Embryonic facial prominence (tissue), 1 donor: ENCODE data around the gene ABHD14A.
"Not testable (repeated sequence)": the region's sequence is repeated elsewhere in the genome, so short reads cannot be mapped to it uniquely, and the experiment has no call there.

Experiments used
- DNase-seq: peaks from one replicate; pipeline ENCODE4 v3.0.0-alpha.2; 2016; ENCODE audit errors: extremely low spot score

Gene ABHD14A

GRCh38 chr3:51974277-51974962 lies 444 bp upstream of the ABHD14A start:
- no peak for DNase-seq

GRCh38 chr3:51975852-51976549 lies 1.1 kb downstream of the ABHD14A start:
- DNase-seq, result no peak

DNA sequence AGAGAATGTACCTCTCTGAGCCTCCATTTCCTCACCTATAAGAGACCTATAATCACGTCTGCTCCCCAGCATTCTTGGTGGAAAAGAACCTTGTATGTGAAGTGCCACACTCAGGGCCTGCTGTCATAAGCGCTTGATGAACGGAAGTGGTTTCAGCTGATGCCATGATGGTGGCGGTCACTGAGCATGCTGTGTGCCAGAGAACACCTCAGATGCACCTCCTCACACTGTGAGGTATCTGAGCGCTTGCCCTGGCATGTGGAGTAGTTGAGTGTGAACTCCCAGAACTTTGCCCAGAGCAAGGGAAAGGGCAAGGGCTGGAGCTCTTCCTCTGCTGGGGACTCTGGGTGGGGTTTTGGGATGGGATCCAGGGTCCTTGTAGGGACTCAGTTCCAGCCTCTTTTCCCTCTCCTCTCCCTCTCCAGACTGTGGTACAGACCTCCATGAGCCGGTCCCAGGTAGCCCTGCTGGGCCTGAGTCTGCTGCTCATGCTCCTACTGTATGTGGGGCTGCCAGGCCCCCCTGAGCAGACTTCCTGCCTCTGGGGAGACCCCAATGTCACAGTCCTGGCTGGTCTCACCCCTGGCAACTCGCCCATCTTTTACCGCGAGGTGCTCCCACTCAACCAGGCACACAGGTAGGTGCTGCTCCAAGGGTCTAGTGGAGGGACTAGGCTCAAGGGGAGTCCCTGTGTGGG lies 2.7 kb downstream of the ABHD14A start:
- DNase-seq, result no peak

- DNase-seq, result no peak
Measured at GRCh38 chr3:51978143-51978502, 3.3 kb downstream of the ABHD14A start.

- DNase-seq, result no peak
Measured at GRCh38 chr3:51980253-51980652, 5.4 kb downstream of the ABHD14A start.

DNA sequence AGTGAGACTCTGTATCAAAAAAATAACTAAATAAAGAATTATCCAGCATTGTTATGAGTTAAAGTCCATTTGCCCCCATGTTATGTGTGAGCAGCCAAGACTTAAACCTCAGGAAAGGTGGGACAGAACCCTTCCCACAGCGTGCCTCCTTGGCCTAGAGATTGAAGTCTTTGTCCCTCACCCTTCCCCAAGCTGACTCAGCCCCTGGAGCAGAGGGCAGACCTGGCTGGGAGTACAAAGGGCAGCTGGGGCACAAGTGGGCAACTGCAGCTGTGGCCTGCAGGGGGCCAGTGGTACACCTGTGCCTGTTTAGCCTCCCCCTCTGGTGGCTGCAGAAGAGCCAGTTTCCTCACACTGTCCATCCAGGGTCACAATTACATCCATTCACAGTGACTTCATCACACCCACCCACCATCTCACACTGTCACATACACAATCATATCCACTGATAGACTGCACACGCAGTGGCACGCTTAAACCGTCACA lies 7.5 kb downstream of the ABHD14A start:
- no peak for DNase-seq

DNA sequence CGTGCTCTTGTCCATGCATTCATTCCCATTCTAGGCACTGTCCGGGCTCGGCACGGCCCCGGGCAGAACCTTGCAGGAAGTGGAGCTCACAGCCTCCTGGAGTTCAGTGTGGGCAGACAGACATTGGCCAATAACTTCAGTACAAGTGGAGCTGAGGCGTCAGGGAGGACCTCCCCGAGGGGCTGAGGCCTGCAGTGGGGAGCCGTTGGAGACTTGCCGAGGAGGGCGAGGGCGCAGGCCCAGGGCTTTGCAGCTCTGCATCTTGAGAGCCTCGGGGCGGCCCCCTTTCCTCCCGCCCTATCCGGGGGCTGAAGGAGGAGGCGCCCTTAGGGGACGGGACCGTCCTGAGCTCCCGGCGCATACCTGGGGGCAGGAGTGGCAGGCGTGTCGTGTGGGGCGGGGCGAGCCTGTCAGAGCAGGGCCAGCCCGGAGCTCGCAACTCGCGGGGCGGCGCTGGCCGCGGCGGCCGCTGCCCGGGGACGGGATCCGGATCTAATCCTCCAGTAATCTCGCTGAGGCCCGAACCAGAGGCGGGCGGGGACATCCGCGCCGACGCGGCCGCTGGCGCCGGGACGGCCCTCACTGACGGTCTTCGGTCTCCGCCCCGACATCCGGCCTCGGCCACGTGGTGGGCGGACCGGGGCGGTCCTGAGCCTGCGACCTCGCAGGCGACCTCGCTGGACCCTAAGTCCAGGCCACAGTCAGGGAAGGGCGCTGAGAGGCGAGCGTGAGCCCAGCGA lies 8.1 kb downstream of the ABHD14A start, which contains the start of gene ACY1:
ACY1 (plus strand) TSS at position 698 of the 740 bp plus-strand sequence. CDS start 530 bp downstream, outside the sequence.
- DNase-seq, result no peak

- DNase-seq, result no peak
Measured at GRCh38 chr3:51983578-51984268, 8.9 kb downstream of the ABHD14A start.

DNA sequence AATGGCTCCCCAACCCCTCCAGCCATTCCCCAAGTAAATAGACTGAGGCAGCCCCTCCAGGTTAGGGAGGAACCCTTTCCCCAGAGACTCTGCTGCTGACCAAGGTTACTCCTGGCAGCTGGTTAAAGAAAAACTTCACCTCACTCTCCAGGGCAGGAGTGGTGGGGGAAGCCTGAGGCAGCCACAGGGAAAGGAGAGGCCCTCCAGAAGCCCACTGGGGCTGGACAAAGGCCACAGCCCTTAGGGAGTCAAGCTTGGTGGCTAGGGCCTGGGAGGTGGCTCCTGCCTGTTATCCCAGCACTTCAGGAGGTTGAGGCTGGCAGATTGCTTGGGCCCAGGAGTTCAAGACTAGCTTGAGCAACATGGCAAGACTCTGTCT lies 9.4 kb downstream of the ABHD14A start:
- DNase-seq, result no peak

DNA sequence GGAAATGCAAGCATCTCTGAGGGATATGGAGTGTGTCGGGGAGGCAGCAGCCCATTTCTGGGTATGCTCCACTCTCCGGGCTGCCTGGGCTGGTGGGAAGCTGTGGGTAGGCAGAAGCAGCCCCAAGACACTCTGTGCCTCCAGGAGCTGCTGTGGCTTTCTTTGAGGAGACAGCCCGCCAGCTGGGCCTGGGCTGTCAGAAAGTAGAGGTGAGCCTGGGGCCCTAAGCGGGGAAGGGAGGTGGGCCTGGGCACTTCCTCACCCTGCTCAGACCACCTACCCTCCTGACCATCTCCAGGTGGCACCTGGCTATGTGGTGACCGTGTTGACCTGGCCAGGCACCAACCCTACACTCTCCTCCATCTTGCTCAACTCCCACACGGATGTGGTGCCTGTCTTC lies 10.2 kb downstream of the ABHD14A start:
- no peak for DNase-seq

DNA sequence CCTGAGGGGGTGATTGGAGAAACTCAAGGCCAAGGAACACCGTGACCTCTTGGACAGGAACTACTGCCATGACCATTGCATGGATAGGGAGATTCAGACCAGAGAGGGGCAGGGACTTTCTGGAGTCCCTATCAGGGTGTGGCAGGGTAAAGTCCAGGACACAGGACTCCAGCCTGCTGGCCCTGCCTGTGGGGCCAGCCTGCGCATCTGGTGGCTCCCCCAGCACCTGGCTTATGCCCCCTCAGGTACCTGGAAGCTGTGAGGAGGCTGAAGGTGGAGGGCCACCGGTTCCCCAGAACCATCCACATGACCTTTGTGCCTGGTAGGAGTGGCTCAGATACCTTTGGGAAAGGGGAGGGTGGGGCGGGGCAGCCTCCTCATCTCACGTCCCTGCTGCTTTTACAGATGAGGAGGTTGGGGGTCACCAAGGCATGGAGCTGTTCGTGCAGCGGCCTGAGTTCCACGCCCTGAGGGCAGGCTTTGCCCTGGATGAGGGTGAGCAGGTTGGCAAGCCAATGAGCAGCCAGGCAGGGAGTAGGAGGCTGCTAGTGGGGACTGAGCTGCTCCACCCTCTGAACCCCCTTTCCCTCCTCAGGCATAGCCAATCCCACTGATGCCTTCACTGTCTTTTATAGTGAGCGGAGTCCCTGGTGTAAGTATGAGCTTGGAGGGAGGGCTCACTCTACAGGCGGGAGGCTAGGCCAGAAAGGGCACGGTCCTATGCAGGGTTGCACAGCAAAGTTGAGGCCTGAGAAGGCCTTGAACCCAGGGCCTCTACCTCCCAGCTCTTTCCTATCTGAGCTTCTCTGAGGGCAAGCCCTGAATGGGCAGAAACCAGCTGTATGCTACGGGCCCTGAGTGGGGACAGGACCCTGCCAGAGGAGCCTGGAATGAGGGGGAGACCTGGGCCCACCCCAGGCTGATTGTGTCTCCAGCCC lies 11.4 kb downstream of the ABHD14A start:
- DNase-seq, result no peak

- no peak for DNase-seq
Measured at GRCh38 chr3:51987568-51987967, 12.7 kb downstream of the ABHD14A start.

GRCh38 chr3:51988286-51989146 lies 13.7 kb downstream of the ABHD14A start:
- DNase-seq, result no peak

- not testable (repeated sequence) for DNase-seq
Measured at GRCh38 chr3:51990501-51990971, 15.7 kb downstream of the ABHD14A start.

- DNase-seq, result no peak
Measured at GRCh38 chr3:51992017-51992682, 17.3 kb downstream of the ABHD14A start.

- DNase-seq, result not testable (repeated sequence)
Measured at GRCh38 chr3:51993657-51994056, 18.8 kb downstream of the ABHD14A start.

DNA sequence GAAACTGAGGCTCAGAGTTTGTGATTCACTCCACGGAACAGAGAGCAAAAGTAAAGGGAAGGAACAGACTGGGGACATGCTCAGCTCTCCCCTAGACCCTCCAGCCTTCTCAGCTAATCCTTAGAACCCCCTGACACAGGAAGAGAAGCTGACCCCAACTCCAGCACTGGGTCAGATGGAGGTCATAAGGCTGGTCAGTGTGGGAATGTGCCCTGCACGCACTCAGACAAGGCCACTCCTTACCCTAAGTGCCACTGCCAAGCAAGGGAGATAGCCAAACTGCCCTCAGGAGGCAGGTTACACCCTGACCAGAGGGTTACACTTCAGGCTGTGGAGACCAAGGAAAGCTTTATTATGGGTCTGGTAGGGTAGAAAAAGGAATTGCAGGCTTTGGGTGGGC lies 19.7 kb downstream of the ABHD14A start:
- DNase-seq, result no peak

- peak; percentile 94 for DNase-seq
Measured at GRCh38 chr3:51995346-51996163, 20.7 kb downstream of the ABHD14A start, which contains the start of gene RPL29. TSS of gene RPL29 (minus strand) at chr3:51995895. CDS start at chr3:51995461, 434 bp downstream.
